Left lung (tissue), 10 donors: Measurements from ENCODE around the gene NAV2. TPM values are rescaled to one million over a fixed set of nuclear protein-coding genes. Genes with fewer than 3 reads are reported as not detected.

Source experiments
- ATAC-seq: fragments of 200-7000 bp; cut with Tn5 transposase; one replicate; pipeline ENCODE4 v1.9.1; 2020; ENCODE audit warnings: moderate library complexity
- DNase-seq, 4 donors: peaks; one replicate each; pipeline ENCODE4 v3.0.0-alpha.2; 2013 to 2020
- H3K27ac ChIP-seq, 2 donors: fragments of 200-600 bp; sonication (generic) in 1 of 2; one replicate each; pipeline versions ENCODE4 v1.5.0 to v1.8.0; 2020 to 2021
- H3K27me3 ChIP-seq, 2 donors: fragments of 200-600 bp; sonication (generic) in 1 of 2; one replicate each; pipeline versions ENCODE4 v1.5.0 to v1.8.0; 2020 to 2021
- H3K36me3 ChIP-seq, 2 donors: fragments of 200-600 bp; sonication (generic) in 1 of 2; one replicate each; pipeline versions ENCODE4 v1.5.0 to v1.8.0; 2020 to 2021
- H3K4me1 ChIP-seq, 2 donors: fragments of 200-600 bp; one replicate each; pipeline ENCODE4 v1.8.0; 2021
- H3K4me3 ChIP-seq, 2 donors: fragments of 200-600 bp; sonication (generic) in 1 of 2; one replicate each; pipeline versions ENCODE4 v1.5.0 to v1.8.0; 2020 to 2021; ENCODE audit warnings: mild to moderate bottlenecking in 1 of 2
- H3K9me3 ChIP-seq, 2 donors: fragments of 200-600 bp; sonication (generic) in 1 of 2; one replicate each; pipeline versions ENCODE4 v1.5.0 to v1.8.0; 2020 to 2021
- CTCF ChIP-seq, 2 donors: fragments of 200-600 bp; sonication (generic) in 1 of 2; IDR thresholded peaks; one replicate each; pipeline versions ENCODE4 v1.5.0 to v1.8.0; 2021; ENCODE audit warnings: antibody characterized with exemption in 2 of 2
- intact Hi-C, 2 donors: fragments of 100-400 bp; cut with DNase I; formaldehyde crosslinking; loops; one replicate each; pipeline versions ENCODE4 v1.11.2 to v1.14.2; 2022
- polyA plus RNA-seq, 6 donors: library from polyadenylated mRNA; unstranded; fragments of 120-200 nt; gene quantifications; one replicate each; pipeline ENCODE4 v1.2.1, GENCODE V29; 2013; ENCODE audit not compliant: insufficient read length in 6 of 6
- total RNA-seq, 2 donors: library from RNA; stranded (reverse); fragmentation: NEBNext Ultra II Directional; extraction: Animal tissue kit (Norgen Biotek cat#: 25700); gene quantifications; one replicate each; pipeline ENCODE4 v1.2.1, GENCODE V29; 2021
- donor health status: DM: no; HTN: yes; CAD: no.
- donor health status: DM: no; HTN: no; CAD: no.

Gene NAV2
- total and polyA plus RNA-seq, 8 donors = 18.0 to 59.9 (median 23.1) TPM

- ATAC-seq = peak; percentile 87
- no peaks in the 10 kb centered on the region for H3K9me3 ChIP-seq
- no peak for TF ChIP-seq CTCF (IDR thresholded peaks at IDR 0.05)
- intact Hi-C loops = no loop called here
- H3K4me3 ChIP-seq = no peak overlapping the region
- peaks cover 95 to 100% of the 10 kb centered on the region in 2 donors for H3K27me3 ChIP-seq
- no peak overlapping the region for H3K27ac ChIP-seq
- peak in 3 of 4 donors; percentile 45 to 77 (median 69) for DNase-seq
- H3K4me1 ChIP-seq = peaks cover 15 to 24% of the 10 kb centered on the region in 2 donors
- no peaks in the 10 kb centered on the region for H3K36me3 ChIP-seq
These were observed 446.1 kb downstream of the NAV2 start for GRCh38 chr11:20158597-20159257.

- DNase-seq (no peak), ATAC-seq (no peak)
- H3K27me3 ChIP-seq = peaks cover 99 to 100% of the 10 kb centered on the region in 2 donors
These were observed 447.1 kb downstream of the NAV2 start for GRCh38 chr11:20159466-20160381.

GRCh38 chr11:20160425-20161229 is 448.0 kb downstream of the NAV2 start, which contains the start of gene DBX1:
DBX1 (minus strand) TSS chr11:20160475; CDS start chr11:20160324, 151 bp downstream.
- H3K27ac ChIP-seq = no peak within 1 kb of the TSS
- no peaks in the 10 kb centered on the region for H3K9me3 ChIP-seq
- H3K4me3 ChIP-seq = no peak within 1 kb of the TSS
- H3K4me1 ChIP-seq = peaks cover 15 to 26% of the 10 kb centered on the region in 2 donors
- DNase-seq (no peak), ATAC-seq (no peak)
- intact Hi-C loops = no loop called here
- no peaks in the 10 kb centered on the region for H3K36me3 ChIP-seq
- no peak for TF ChIP-seq CTCF (IDR thresholded peaks at IDR 0.05)
- peaks cover 100% of the 10 kb centered on the region in 2 donors for H3K27me3 ChIP-seq

More at GRCh38 chr11:20159466-20160381, 447.1 kb downstream of the NAV2 start:
- peaks cover 15 to 26% of the 10 kb centered on the region in 2 donors for H3K4me1 ChIP-seq
- H3K27ac ChIP-seq = no peak overlapping the region
- H3K9me3 ChIP-seq = no peaks in the 10 kb centered on the region
- H3K4me3 ChIP-seq = no peak overlapping the region
- TF ChIP-seq CTCF (IDR thresholded peaks at IDR 0.05) = no peak
- no peaks in the 10 kb centered on the region for H3K36me3 ChIP-seq
- intact Hi-C loops = no loop called here

- Histone ChIP-seq H3K4me1 (peaks cover 14 to 20% of the 10 kb centered on the region in 2 donors), H3K36me3 (no peaks in the 10 kb centered on the region), H3K4me3 (no peak overlapping the region), H3K27me3 (peaks cover 98 to 100% of the 10 kb centered on the region in 2 donors), H3K9me3 (no peaks in the 10 kb centered on the region), H3K27ac (no peak overlapping the region)
- no peak for TF ChIP-seq CTCF (IDR thresholded peaks at IDR 0.05)
- intact Hi-C loops = no loop called here
- ATAC-seq (no peak), DNase-seq (no peak)
These were observed 448.7 kb downstream of the NAV2 start for GRCh38 chr11:20161230-20161918.
